Activated CD4-positive, alpha-beta T cell treated with anti-CD3 and anti-CD28 coated beads, Interleukin-2, amount 50 U/mL, for 1 hour (primary cell): Measurements from ENCODE around the gene ACVR1B.

ENCODE experiments used
- DNase-seq: peaks from one replicate; pipeline ENCODE4 v3.0.0-alpha.2; 2020

Gene ACVR1B

GRCh38 chr12:51917746-51918453 is 33.6 kb upstream of the ACVR1B start:
- no peak for DNase-seq

- no peak for DNase-seq
Observed at GRCh38 chr12:51920046-51920445, 31.5 kb upstream of the ACVR1B start.

- DNase-seq, result no peak
Observed at GRCh38 chr12:51921017-51921725, 30.3 kb upstream of the ACVR1B start.

GRCh38 chr12:51922146-51922545 is 29.4 kb upstream of the ACVR1B start:
- no peak for DNase-seq

- no peak for DNase-seq
Observed at GRCh38 chr12:51922762-51923505, 28.6 kb upstream of the ACVR1B start.

- DNase-seq, result peak; percentile 60
Observed at GRCh38 chr12:51923506-51924365, 27.8 kb upstream of the ACVR1B start.

GRCh38 chr12:51924551-51925319 is 26.8 kb upstream of the ACVR1B start:
- DNase-seq, result no peak

- no peak for DNase-seq
Observed at GRCh38 chr12:51925346-51926063, 26.0 kb upstream of the ACVR1B start.

GRCh38 chr12:51926064-51926632 is 25.4 kb upstream of the ACVR1B start:
- no peak for DNase-seq

GRCh38 chr12:51926718-51927117 is 24.8 kb upstream of the ACVR1B start:
- DNase-seq, result peak; percentile 56

GRCh38 chr12:51932218-51933076 is 19.1 kb upstream of the ACVR1B start:
- no peak for DNase-seq

GRCh38 chr12:51934080-51934479 is 17.4 kb upstream of the ACVR1B start:
- DNase-seq, result no peak

- no peak for DNase-seq
Observed at GRCh38 chr12:51937926-51938325, 13.6 kb upstream of the ACVR1B start.

GRCh38 chr12:51938726-51939125 is 12.8 kb upstream of the ACVR1B start:
- DNase-seq, result no peak

GRCh38 chr12:51941011-51941581 is 10.4 kb upstream of the ACVR1B start:
- no peak for DNase-seq

GRCh38 chr12:51941604-51942003 is 9.9 kb upstream of the ACVR1B start:
- no peak for DNase-seq

- no peak for DNase-seq
Observed at GRCh38 chr12:51942056-51942455, 9.4 kb upstream of the ACVR1B start.

GRCh38 chr12:51942501-51943000 is 8.9 kb upstream of the ACVR1B start:
- DNase-seq, result no peak

- no peak for DNase-seq
Observed at GRCh38 chr12:51943346-51943745, 8.2 kb upstream of the ACVR1B start.
